ENCODE results near the gene PLP1. TPM values are rescaled to one million over a fixed set of nuclear protein-coding genes. Genes with fewer than 3 reads are reported as not detected.

PLP1 gene
- total and polyA plus RNA-seq, 11 donors = 1.2 to 12.5 (median 3.8) TPM

GRCh38 chrX:103730796-103731493, 45.7 kb upstream of the PLP1 start:
- Histone ChIP-seq H3K4me3 (no peak overlapping the region), H3K9me3 (no peaks in the 10 kb centered on the region), H3K36me3 (no peaks in the 10 kb centered on the region), H3K27ac (peak overlapping the region in 10 of 12 donors; percentile 38 to 74 (median 64)), H3K27me3 (peaks cover 0 to 12% (median 0%) of the 10 kb centered on the region in 9 donors), H3K4me1 (peaks cover 0 to 17% (median 1%) of the 10 kb centered on the region in 12 donors)
- WGBS, 4 donors = 34 to 48% (median 39%) methylated on average over 8 of the region's 8 CpGs
- DNase-seq = peak in 4 of 5 donors; percentile 37 to 61 (median 50)
- intact Hi-C loops (cut with DNase I) = no loop called here
- peak; percentile 32 to 96 (median 74) for ATAC-seq
- no peak for TF ChIP-seq POLR2A (IDR thresholded peaks at IDR 0.05)
- TF ChIP-seq CTCF (IDR thresholded peaks at IDR 0.05) = no peak

GRCh38 chrX:103733017-103733416, 43.6 kb upstream of the PLP1 start:
- H3K9me3 ChIP-seq = no peaks in the 10 kb centered on the region
- H3K4me3 ChIP-seq = no peak overlapping the region
- H3K27ac ChIP-seq = no peak overlapping the region
- ATAC-seq (no peak), DNase-seq (no peak)
- WGBS, 4 donors = 90 to 100% (median 96%) methylated on average over 1 of the region's 1 CpG
- no peaks in the 10 kb centered on the region for H3K36me3 ChIP-seq
- peaks cover 0 to 17% (median 1%) of the 10 kb centered on the region in 12 donors for H3K4me1 ChIP-seq
- H3K27me3 ChIP-seq = peaks cover 0 to 11% (median 0%) of the 10 kb centered on the region in 9 donors
- intact Hi-C loops (cut with DNase I) = no loop called here
- no peak for TF ChIP-seq CTCF (IDR thresholded peaks at IDR 0.05)
- TF ChIP-seq POLR2A (IDR thresholded peaks at IDR 0.05) = no peak

DNA sequence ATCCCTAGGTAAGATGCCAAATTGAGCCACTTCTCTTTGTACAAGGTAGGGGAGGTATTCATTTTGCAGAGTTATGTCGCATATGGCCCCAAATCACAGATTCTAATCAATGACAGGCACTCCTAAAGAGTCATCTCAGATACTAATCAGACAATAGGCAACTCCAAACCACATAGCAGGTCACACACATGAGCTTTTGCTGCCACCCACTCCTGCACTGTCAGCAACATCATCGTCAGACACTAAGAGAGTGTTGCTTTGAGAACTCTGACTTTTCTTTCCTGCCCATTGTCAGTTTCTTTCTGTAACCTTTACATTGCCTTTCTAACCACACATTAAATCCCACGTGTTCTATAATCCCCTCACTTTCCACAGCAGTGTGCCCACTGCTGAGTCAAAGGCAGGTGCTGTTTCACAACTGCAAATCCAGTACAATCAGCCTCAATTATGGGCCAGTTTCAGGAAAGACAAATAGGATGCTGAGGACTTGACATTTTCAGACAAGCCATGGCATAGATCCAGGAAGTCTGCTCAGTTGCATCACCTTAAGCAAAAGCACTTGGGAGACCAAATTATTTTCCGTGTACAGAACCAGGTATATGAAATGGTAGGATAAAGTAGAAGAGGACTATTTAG, 42.4 kb upstream of the PLP1 start:
- peaks cover 0 to 11% (median 0%) of the 10 kb centered on the region in 9 donors for H3K27me3 ChIP-seq
- H3K4me3 ChIP-seq = no peak overlapping the region
- no peak overlapping the region for H3K27ac ChIP-seq
- DNase-seq = no peak
- intact Hi-C loops (cut with DNase I) = no loop called here
- no peaks in the 10 kb centered on the region for H3K9me3 ChIP-seq
- no peaks in the 10 kb centered on the region for H3K36me3 ChIP-seq
- TF ChIP-seq CTCF (IDR thresholded peaks at IDR 0.05) (no peak), POLR2A (IDR thresholded peaks at IDR 0.05) (no peak)
- 53 to 67% (median 57%) methylated on average over 4 of the region's 4 CpGs for WGBS, 4 donors
- H3K4me1 ChIP-seq = peaks cover 0 to 17% (median 1%) of the 10 kb centered on the region in 12 donors
- ATAC-seq = no peak

DNA sequence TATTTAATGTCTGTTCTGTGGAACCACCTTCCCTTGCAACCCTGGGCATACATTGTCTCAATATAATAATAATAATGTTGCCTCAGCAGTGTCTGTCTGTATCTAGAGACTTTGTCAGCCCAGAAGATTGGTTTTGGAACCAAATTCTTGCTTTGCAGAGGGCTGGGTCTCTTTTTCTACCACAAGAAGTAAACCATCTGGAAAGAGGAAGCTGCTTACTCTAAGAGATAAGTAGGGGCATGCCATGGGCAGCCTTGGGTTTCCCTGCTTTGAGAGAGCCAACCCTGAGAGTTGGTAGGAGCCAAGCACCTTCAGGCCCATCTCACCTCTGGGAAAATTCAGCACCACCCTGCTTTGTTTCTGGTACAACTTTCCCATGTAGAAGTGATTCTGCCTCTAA, 38.9 kb upstream of the PLP1 start:
- intact Hi-C loops (cut with DNase I) = no loop called here

More for the DNA sequence above, 38.9 kb upstream of the PLP1 start:
- no peak for DNase-seq
- no peak overlapping the region for H3K4me3 ChIP-seq
- no peaks in the 10 kb centered on the region for H3K4me1 ChIP-seq
- H3K9me3 ChIP-seq = no peaks in the 10 kb centered on the region
- peaks cover 0 to 14% (median 0%) of the 10 kb centered on the region in 9 donors for H3K27me3 ChIP-seq
- ATAC-seq = no peak
- no peak overlapping the region for H3K27ac ChIP-seq
- TF ChIP-seq CTCF (IDR thresholded peaks at IDR 0.05) (no peak), POLR2A (IDR thresholded peaks at IDR 0.05) (no peak)
- H3K36me3 ChIP-seq = no peaks in the 10 kb centered on the region
